ENCODE results near the gene SPDEF.

Gene SPDEF

GRCh38 chr6:34543421-34543820 is 12.7 kb downstream of the SPDEF start:
- DNase-seq: no peak

GRCh38 chr6:34540841-34541240 is 15.3 kb downstream of the SPDEF start:
- no peak for DNase-seq

- no peak for DNase-seq
These were observed 15.9 kb downstream of the SPDEF start for GRCh38 chr6:34540222-34540621.

GRCh38 chr6:34539181-34539580 is 16.9 kb downstream of the SPDEF start:
- DNase-seq: no peak

- DNase-seq: no peak
These were observed 17.5 kb downstream of the SPDEF start for GRCh38 chr6:34538581-34538980.

- DNase-seq: no peak
These were observed 18.1 kb downstream of the SPDEF start for GRCh38 chr6:34537922-34538550.

- no peak for DNase-seq
These were observed 18.9 kb downstream of the SPDEF start for GRCh38 chr6:34536959-34537848.

- DNase-seq: no peak
These were observed 19.7 kb downstream of the SPDEF start for GRCh38 chr6:34536251-34536958.

GRCh38 chr6:34535646-34536045 is 20.5 kb downstream of the SPDEF start:
- no peak for DNase-seq

- no peak for DNase-seq
These were observed 20.9 kb downstream of the SPDEF start for GRCh38 chr6:34535199-34535598.

GRCh38 chr6:34534656-34535055 is 21.5 kb downstream of the SPDEF start:
- DNase-seq: no peak

GRCh38 chr6:34534146-34534545 is 22.0 kb downstream of the SPDEF start:
- no peak for DNase-seq

- no peak for DNase-seq
These were observed 23.9 kb downstream of the SPDEF start for GRCh38 chr6:34532230-34532629.

GRCh38 chr6:34531580-34532201 is 24.4 kb downstream of the SPDEF start:
- DNase-seq: peak; percentile 10

GRCh38 chr6:34530753-34531365 is 25.3 kb downstream of the SPDEF start:
- no peak for DNase-seq

GRCh38 chr6:34529665-34530327 is 26.3 kb downstream of the SPDEF start:
- DNase-seq: no peak

- DNase-seq: no peak
These were observed 27.0 kb downstream of the SPDEF start for GRCh38 chr6:34528996-34529664.

GRCh38 chr6:34527751-34528670 is 28.1 kb downstream of the SPDEF start:
- no peak for DNase-seq

- peak; percentile 89 for DNase-seq
These were observed 29.0 kb downstream of the SPDEF start for GRCh38 chr6:34526992-34527728.

Measured in inflammatory macrophage treated with lipopolysaccharide for 4 hours (primary cell).